T-helper 22 cell (primary cell): ENCODE data around the gene ARHGAP45.
"Not testable (repeated sequence)": the region's sequence is repeated elsewhere in the genome, so short reads cannot be mapped to it uniquely, and the experiment has no call there.

Experiments used
- DNase-seq: peaks from one replicate; pipeline ENCODE4 v3.0.0-alpha.2; 2020; ENCODE audit warnings: low read depth

The ARHGAP45 gene

DNA sequence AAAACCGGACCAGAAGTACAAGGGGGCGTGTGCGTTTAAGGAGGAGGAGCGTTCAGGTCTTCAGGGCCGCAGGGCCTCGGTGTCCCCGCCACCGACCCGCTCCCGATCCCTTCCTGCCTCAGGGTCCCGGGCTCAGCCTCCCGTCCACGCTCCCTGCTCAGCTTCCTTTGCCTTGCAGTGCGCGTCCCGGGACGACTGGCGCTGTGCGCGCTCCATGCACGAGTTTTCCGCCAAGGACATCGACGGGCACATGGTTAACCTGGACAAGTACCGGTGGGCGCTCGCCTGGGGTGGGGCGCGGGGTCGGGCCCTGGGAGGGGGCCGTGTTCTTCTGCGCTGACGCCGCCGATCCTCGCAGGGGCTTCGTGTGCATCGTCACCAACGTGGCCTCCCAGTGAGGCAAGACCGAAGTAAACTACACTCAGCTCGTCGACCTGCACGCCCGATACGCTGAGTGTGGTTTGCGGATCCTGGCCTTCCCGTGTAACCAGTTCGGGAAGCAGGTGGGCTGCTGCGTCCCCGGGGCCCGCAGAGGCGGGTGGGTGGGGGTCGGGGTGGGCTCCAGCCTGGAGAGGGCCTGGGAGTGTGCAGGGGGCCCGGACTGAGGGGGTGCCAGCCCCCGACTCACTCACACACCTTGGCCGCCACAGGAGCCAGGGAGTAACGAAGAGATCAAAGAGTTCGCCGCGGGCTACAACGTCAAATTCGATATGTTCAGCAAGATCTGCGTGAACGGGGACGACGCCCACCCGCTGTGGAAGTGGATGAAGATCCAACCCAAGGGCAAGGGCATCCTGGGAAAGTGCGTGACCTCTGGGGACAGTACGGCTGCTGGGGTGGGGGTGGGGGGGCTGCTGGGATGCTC lies 38.3 kb downstream of the ARHGAP45 start:
- no peak for DNase-seq

DNA sequence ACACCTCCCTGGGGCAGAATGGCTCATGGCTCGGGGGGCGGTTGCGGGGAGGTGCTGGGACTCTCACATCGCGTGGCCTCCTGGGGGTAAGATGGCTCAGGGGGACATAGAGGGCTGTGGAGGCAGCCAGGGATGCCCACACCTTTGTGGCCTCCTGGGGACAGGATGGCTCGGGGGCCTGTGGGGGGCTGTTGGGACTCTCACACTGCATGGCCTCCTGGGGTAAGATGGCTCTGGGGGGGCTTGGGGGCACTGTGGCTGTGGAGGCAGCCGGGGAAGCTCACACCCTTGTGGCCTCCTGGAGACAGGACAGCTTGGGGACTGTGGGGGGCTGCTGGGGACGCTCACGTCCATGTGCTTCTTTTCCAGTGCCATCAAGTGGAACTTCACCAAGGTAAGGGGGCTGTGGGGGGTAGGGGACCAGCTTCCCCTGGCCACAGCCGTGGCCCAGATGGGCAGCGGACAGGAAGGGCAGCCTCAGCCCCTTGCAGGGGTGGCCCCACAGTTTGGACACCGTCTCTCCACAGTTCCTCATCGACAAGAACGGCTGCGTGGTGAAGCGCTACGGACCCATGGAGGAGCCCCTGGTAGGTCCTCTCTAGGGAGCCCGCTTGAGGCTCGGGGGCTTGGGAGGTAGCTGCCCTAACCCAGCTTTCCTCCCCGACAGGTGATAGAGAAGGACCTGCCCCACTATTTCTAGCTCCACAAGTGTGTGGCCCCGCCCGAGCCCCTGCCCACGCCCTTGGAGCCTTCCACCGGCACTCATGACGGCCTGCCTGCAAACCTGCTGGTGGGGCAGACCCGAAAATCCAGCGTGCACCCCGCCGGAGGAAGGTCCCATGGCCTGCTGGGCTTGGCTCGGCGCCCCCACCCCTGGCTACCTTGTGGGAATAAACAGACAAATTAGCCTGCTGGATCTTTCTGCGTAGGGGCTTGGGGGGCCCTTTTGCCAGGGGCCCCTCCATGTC lies 39.2 kb downstream of the ARHGAP45 start:
- DNase-seq = no peak

DNA sequence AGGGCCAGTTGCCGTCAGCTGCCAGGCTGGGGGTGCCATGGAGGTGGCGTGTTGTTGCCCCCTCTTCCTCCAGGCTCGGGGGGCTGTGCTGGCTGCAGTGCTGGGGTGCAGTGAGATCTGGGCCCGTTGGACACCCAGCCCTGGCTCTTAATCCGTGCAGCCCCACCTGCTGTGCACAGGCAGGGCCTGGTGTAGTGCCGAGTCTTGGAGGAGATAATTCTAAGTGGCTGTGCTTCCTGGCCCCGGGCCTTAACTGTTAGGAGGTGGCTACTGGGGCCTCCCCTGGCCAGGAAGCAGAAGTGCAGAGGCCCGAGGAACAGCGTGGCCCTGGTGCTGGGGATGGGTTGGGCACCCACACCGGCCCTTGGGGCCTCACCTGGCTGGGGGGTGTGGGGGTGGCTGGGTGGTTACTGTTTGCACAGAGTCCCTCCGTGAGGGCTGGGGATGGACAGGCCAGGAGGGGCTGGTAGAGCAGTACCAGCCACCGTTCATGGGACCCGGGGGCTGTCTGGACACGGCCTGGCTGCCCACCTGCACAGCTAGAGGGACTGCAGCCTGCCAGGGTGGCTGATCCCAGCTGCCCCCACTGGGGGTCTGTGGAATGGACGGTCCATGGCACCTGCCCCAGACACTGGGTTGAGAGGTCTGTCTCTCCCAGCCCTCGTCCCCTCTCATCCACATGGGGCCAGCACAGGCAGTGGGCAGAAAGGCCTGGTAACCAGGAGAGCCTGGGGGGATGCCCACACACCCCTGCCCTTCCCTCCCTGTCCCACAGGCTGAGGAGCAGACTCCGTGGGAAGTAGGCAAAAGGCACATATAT lies 40.1 kb downstream of the ARHGAP45 start:
- no peak for DNase-seq

DNA sequence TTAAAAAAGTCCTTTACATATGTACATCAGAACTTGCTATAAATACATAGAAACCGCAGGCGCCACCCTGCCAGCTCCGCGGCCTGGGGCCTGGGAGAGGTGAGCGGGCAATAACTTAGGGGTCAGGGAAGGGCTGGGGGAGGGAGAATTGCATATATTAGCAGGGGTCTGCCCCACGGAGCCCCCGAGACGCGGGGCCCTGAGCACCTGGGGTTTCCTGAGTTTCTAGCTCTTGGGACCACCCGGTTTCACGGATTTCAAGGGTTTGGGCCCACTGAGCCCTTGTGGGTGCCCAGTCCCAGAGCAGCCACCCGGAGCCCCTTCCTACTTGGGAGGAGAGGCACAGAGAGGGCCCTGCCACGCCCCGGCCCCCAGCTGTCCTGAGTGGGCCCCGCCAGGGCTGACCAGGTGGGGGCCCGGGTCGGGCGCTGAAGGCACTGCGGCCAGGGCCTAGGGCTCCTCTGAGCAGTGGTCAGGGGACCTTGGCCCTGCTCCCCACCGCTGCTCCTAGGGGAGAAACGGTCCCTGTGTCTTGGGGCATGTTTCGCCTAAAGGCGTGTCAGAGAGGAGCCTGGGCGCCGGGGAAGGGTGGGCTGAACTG lies 40.8 kb downstream of the ARHGAP45 start:
- no peak for DNase-seq

DNA sequence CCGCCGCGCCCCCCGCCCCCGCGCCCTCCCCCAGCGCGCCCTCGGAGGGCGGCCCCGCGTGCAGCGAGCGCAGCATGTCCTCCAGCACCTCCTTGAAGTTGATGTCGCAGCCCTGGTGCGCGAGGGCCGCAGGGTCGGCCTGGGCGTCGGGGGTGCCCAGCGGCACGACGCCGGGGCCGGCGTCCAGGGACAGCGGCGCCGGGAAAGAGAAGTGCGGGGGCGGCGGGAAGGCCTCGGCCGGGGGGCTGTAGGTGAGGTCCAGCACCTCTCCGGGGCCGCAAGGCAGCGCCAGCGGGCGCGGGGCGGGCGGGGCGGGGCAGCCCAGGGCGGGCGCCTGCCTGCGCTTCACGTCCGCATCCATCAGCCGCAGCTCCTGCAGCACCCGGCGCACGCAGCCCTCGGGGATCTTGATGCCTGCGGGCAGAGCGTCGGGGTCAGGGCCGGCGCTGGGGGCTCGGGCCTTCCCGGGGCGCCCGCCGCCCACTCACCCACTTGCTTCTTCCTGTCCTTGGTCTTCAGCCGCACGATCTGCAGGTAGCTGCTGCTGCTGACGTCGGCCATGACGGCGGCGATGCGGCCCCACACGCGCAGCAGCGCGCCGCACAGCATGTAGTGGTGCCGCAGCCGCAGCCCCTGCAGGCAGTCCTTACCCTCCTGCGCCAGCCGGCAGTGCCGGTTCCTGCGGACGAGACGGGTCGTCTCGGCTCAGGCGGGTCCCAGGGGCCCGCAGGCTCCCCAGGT lies 41.5 kb downstream of the ARHGAP45 start:
- no peak for DNase-seq

DNA sequence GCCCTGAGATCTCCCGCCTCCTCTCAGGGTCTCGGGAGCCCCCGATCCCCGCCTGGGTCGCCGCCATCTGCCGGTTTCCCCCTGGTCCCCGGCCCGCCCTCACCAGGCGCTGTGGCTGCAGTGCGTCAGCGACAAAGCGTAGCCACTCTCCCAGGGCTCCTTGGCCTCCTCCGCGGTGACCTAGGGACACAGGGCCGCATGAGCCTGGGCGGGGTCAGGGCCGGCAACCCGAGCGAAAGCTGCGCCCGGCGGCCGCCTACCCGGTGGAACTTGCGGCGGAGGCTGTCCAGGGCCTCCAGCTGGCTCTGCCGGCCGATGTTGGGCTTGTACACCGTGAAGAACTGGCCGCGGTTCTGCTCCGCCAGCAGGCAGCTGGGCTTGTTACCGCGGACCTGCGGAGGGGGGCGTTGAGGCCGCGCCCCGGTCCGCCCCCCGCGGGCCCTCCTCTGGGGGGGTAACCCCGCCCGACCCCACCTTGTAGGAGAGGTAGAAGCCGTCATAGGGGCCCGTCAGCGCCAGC lies 42.1 kb downstream of the ARHGAP45 start:
- DNase-seq = no peak

DNA sequence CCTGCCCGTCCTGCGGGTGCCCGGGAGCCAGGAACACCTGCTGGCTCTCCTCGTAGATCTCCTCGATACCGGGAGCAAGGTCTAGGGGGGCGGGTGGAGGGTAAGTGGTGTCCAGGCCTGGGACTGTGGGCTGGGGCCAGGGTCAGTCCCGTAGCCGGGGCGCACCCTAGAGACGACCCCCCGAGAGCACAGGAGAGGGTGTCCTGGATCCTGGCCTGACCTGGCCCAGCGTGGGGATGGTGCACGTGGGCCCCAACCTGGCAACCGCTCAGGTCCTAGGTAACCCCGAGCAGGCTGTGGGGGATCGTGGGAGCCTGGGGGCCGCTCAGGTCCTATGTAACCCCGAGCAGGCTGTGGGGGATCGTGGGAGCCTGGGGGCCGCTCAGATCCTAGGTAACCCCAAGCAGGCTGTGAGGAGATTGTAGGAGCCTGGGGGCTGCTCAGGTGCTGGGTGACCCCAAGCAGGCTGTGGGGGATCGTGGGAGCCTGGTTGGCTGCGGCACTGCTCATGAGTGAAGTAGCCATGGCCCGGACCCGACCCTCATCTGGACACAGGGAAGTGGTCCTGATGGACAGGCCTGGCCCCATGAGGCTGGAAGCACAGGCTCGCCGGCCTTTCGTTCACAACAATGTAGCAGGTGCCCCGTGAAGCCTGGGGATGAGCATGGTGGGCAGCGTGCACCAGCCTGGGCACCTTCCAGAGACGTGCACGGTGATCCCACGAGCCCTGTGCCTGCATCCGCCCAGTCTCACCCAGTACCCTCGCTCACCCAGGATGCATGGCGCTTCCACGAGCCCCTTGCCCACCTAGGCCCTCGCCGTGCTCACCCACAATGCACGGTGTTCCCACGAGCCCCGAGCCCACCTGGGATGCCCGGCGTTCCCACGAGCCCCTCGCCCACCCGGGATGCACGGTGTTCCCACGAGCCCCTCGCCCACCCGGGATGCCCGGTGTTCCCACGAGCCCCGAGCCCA lies 43.0 kb downstream of the ARHGAP45 start:
- no peak for DNase-seq

DNA sequence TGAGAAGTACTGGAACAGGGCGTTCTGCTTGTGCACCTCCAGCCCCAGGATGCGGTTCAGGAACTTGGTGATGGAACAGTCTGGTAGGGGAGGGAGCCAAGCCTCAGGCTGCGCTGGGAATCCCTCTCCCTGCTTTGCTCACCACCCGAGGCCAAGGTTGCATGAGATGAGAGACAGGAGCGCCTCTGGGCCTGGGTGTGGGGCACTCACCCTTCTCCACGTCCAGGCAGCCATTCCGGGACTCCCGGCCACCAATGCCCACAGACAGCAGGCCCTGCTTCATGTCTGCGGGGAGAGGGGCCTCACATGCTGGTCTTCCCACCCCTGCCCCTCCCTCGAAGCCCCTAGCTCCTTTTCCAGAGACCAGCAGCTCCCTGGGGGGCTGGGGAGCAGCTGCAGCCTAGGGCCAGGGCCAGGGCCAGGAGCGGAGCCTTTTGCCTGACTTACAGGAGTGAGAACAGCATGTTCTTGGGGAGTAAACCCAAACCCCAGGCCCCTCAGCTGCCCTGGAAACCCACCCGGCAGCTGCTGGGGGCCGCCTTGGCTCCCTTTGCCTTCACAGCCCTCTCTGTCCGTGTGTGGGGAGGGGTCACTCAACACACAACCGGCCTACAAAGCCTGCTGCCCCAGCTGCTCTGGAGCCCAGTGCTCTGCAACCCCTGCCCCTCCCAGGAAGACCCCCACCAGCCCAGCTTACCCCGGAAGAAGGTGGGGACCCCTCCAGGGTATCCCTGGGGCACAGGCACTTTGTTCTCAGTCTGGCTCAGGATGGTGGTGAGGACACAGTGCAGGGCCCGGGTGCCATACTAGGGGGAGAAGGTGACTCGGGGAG lies 44.1 kb downstream of the ARHGAP45 start:
- DNase-seq = no peak

DNA sequence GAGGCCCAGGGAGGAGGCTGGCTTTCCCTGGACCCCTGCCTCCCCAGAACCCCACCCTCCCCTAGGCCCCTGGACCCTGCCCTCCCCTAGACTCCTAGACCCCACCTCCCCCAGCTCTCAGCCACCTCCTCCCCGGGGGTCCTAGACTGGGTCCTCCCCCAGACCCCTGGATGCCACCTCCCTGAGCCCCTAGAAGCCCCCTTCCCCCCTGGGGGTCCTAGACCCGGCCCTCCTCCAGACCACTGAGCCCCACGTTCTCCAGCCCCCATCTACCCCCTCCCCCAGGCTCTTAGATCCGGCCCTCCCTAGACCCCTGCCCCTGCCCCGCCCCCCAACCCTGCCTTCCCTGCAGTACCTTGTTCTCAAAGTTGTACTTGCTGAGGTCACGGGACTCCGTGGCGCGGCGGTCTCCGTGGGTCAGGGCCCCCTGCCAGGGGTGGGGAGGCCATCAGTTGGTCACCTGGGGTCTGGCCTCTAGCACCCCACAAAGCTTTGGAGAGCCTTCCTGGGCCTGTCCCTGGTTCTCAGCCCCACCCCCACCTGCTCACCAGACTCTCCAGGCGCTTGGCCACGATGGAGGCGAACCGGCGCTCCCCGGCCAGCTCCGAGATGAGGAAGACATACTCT lies 44.8 kb downstream of the ARHGAP45 start:
- DNase-seq = no peak

DNA sequence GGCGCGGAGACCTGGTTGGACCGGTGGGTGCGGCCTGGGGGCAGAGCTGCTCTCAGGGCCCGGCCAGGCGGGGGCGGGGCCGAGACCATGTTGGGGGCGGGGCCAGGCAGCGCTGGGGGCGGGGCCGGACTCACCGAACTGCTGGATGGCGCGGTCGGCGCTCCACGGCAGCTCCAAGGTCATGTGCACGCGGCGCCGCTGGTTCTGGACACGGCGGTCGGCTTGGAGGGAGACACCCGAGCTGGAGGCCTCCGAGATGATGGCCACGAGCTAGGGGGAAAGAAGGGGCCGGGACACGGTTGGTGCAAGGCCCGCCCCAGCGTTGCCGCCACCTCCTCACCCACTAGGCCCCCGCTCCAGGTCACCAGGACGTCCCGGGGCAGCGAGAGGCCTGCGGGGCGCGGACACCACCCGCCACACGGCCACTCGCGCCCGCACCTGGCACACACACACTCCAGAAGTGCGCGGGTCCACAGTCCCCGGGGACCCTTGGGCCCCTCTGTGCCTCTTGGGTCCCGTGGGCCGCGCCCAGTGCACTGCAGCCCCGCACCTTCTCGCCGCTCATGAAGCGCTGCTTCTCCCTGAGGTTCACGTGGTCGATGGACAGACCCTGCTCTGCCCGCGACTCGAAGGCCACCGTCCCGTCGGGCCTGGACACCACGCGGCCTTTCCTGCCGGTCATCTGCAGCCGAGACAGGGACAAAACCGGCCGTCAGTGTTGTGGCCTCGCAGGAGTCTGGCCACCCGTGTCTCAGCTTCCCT lies 45.5 kb downstream of the ARHGAP45 start:
- no peak for DNase-seq

DNA sequence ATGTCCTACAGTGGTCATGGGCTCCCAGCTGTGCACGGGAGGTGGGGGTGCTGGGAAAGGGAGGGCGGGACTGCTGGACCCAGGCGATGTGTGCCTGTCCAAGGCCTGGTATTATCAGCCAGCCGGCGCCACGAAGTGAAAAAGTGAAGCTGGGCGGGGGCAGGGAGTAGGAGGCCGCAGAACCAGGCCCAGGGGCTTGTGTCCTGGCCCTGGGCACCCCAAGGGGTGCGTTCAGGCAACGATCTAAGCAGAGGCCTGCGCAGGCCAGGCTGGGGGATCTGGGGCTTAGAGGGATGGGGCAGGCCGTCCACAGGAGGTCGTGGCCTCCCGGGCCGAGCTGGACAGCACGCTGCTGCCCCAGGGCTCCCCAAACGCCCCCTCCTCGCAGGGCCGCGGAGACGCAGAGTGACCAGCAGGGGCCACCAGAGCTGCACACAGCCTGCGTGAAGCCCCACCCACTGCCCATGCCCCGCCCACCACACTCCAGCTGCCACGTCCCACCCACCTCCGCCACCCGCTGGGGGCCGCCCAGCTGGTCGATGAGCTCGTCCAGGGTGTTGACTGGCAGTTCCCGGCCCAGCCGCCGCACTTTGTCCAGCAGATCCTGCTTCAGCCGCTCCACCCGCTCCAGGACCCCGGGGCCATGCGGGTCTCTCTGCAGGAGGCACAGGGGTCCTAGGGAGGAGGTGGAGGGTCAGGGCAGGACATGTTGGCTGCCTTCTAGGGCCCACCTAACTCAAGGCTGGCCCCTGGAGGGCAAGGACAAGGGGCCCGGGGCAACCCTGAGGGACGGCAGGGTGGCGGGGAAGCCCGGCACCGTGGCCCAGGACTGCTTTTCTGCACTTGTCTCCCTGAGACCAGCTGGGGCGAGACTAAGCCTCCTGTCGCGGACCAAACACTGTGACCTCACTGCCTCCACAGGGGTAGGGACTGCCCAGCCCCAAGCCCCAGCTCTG lies 46.3 kb downstream of the ARHGAP45 start:
- peak; percentile 65 for DNase-seq

DNA sequence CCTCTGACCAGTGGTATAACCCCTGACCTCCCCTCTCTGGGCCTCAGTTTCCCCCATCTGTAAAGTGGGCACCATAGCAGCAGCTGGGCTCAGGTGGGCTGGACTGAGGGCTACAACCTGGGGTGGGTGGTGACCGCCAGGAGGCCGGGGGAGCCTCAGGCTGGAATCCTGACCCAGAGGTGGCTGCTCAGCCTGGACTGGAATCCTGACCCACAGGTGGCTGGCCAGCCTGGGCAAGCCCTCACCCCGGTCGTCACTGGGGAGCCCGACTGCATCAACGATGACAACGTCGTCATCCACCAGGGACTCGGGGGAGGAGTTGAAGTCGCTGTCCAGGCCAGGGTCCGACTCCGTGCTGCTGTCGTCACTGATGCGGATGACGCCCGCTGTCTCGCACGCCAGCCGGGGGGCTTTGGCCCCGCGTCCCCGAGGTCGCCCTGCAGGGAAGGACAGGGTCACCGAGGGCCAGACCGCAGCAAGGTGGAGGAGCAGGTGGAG lies 47.1 kb downstream of the ARHGAP45 start:
- DNase-seq = no peak

DNA sequence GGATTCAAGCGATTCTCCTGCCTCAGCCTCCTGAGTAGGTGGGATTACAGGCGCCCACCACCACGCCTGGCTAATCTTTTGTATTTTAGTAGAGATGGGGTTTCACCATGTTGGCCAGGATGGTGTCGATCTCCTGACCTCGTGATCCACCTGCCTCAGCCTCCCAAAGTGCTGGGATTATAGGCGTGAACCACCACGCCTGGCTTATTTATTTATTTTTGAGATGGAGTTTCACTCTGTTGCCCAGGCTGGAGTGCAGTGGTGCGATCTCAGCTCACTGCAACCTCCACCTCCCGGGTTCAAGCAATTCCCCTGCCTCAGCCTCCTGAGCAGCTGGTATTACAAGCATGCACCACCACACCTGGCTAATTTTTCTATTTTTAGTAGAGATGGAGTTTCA lies 47.8 kb downstream of the ARHGAP45 start:
- not testable (repeated sequence) for DNase-seq

DNA sequence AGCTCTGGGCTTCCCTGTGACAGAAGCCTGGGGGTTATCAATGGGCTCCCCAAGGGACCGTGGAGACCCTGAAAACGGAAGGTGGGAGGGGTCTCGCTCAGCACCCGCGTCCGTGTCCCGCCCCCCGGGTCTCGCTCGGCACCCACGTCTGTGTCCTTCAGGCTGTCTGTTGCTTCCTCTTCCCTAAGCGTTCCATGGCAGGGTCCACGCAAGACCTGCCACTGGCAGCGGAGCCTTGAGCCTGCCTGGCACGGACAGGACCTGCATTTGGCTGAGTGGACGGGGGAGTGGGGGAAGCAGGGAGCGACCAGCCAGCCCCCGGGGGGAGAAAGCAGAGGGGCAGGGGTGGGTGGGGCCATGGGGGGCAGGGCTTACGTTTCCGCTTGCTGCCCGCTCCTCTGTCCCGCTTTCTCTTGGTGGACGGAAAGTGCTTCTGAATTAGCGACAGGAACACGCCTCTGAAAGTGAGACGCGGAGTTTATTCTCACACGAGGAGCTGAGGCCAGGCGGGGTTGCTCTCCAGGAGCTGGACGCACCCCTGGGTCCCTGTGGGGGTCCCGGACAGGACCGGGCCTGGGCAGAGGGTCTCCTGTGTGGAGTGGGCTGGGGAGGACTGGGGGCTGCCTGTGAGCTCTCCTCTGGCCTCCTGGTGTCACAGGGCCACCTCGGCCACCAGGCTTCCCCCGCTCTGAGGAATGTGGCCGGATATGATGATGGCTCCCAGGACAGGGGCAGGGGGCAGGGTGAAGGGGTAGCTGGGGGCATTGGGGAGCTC lies 48.9 kb downstream of the ARHGAP45 start:
- no peak for DNase-seq
